ENCODE measurements around the gene ACAP1. TPM values are rescaled to one million over a fixed set of nuclear protein-coding genes. Genes with fewer than 3 reads are reported as not detected.

ACAP1 gene
- total RNA-seq, 1 donor from 2014 or later = 0.26 TPM

DNA sequence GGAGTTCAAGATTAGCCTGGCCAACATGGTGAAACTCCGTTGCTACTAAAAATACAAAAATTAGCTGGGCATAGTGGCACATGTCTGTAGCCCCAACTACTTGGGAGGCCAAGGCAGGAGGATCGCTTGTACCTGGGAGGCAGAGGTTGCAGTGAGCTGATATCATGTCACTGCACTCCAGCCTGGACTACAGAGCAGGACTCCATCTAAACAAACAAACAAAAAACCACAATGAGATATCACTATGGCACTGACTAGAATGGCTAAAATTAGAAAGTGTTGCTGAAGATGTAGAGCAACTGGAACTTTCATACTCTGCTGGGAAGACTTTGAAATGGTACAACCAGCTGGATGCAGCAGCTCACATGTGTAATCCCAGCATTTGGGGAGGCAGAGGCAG lies 38.0 kb downstream of the ACAP1 start:
- no peak for TF ChIP-seq CTCF (IDR thresholded peaks at IDR 0.05; ENCODE audit: insufficient read depth, low read length, severe bottlenecking)
- no peak overlapping the region for H3K4me3 ChIP-seq (ENCODE audit: low read depth, low read length)
- H3K27me3 ChIP-seq (ENCODE audit: control insufficient read depth, insufficient read depth, low read length) = no peaks in the 10 kb centered on the region
- DNase-seq (ENCODE audit: low read depth) (no peak), FAIRE-seq (peak; percentile 28)
- H3K36me3 ChIP-seq (ENCODE audit: control insufficient read depth, insufficient read depth, low read length) = no peaks in the 10 kb centered on the region

GRCh38 chr17:7379134-7379533 lies 42.8 kb downstream of the ACAP1 start:
- no peak for DNase-seq (ENCODE audit: low read depth)
- no peak for FAIRE-seq
- H3K27me3 ChIP-seq (ENCODE audit: control insufficient read depth, insufficient read depth, low read length) = no peaks in the 10 kb centered on the region
- TF ChIP-seq CTCF (IDR thresholded peaks at IDR 0.05; ENCODE audit: insufficient read depth, low read length, severe bottlenecking) = no peak
- H3K36me3 ChIP-seq (ENCODE audit: control insufficient read depth, insufficient read depth, low read length) = peaks cover 11% of the 10 kb centered on the region
- H3K4me3 ChIP-seq (ENCODE audit: low read depth, low read length) = no peak overlapping the region

GRCh38 chr17:7380321-7380720 lies 44.0 kb downstream of the ACAP1 start:
- Histone ChIP-seq H3K36me3 (ENCODE audit: control insufficient read depth, insufficient read depth, low read length) (peaks cover 12% of the 10 kb centered on the region), H3K4me3 (ENCODE audit: low read depth, low read length) (peak overlapping the region; percentile 82), H3K27me3 (ENCODE audit: control insufficient read depth, insufficient read depth, low read length) (no peaks in the 10 kb centered on the region)
- FAIRE-seq = peak; percentile 92
- DNase-seq (ENCODE audit: low read depth) = no peak
- no peak for TF ChIP-seq CTCF (IDR thresholded peaks at IDR 0.05; ENCODE audit: insufficient read depth, low read length, severe bottlenecking)

DNA sequence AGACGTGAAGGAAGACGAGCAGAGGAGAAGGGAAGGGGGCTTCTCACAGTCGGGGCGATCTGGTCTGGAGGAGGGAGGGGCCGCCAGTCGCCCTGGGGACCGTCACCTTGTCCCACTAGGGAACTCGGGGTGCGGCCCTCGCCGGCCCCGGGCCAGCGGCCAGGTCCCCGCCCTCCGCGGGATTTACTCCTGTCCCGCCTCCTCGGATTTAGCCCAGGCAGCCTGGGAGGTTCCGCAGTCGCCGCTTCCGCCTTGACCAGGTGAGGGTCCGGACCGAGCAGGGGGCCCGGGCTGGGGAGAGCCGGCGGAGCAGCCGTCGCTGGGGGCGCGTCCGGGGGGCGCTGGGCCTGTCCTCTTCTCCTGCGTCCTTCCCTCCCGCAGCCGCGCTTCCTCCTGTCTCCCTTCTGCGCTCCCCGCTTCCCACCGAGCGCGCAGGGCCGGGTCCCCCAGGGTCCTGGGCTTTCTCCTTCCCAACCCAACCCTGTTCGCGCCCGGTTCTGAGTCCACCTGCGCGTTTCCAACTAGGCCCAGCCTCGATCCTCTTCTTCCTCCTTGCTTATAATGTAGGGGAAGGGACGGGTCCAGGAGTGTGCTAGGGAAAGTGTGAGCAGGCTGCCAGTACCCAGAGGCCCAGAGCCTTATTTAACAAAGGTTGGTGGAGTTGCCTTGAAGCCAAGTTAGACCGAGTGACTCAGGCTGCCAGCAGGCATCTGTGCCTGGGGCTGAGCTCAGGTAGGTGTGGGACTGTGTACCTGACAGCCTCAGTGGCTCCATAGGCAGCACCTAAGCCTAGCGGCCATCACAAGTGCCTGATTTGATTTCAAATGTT lies 44.7 kb downstream of the ACAP1 start, which contains the start of gene TNK1:
TSS of gene TNK1 (plus strand) at position 235 of the 829 bp plus-strand sequence. CDS start 1,838 bp downstream, outside the sequence.
- TF ChIP-seq CTCF (IDR thresholded peaks at IDR 0.05; ENCODE audit: insufficient read depth, low read length, severe bottlenecking) = no peak
- Histone ChIP-seq H3K4me3 (ENCODE audit: low read depth, low read length) (peak within 1 kb of the TSS; percentile 82), H3K36me3 (ENCODE audit: control insufficient read depth, insufficient read depth, low read length) (peaks cover 12% of the 10 kb centered on the region), H3K27me3 (ENCODE audit: control insufficient read depth, insufficient read depth, low read length) (no peaks in the 10 kb centered on the region)
- DNase-seq (ENCODE audit: low read depth) (peak; percentile 62), FAIRE-seq (peak; percentile 58)

GRCh38 chr17:7382901-7383300 lies 46.6 kb downstream of the ACAP1 start:
- no peak for DNase-seq (ENCODE audit: low read depth)
- no peak for FAIRE-seq
- no peak for TF ChIP-seq CTCF (IDR thresholded peaks at IDR 0.05; ENCODE audit: insufficient read depth, low read length, severe bottlenecking)
- H3K27me3 ChIP-seq (ENCODE audit: control insufficient read depth, insufficient read depth, low read length) = no peaks in the 10 kb centered on the region
- no peak overlapping the region for H3K4me3 ChIP-seq (ENCODE audit: low read depth, low read length)
- peaks cover 19% of the 10 kb centered on the region for H3K36me3 ChIP-seq (ENCODE audit: control insufficient read depth, insufficient read depth, low read length)

All from bronchial epithelial cell (primary cell).